ENCODE data around the gene CRISPLD2.
A peak's percentile ranks its signal among the peaks of the same experiment; 100 is the strongest.

CRISPLD2 gene

GRCh38 chr16:84790301-84790700 is 29.5 kb upstream of the CRISPLD2 start:
- ATAC-seq (no peak), DNase-seq (no peak)
- Mint-ChIP-seq H3K4me3 (no peak overlapping the region), H3K27ac (no peak overlapping the region), H3K36me3 (ENCODE audit: low read depth) (no peaks in the 10 kb centered on the region), H3K27me3 (no peaks in the 10 kb centered on the region), H3K4me1 (no peaks in the 10 kb centered on the region), H3K9me3 (no peaks in the 10 kb centered on the region)

- H3K27ac Mint-ChIP-seq, result no peak overlapping the region
- DNase-seq (no peak), ATAC-seq (no peak)
- no peaks in the 10 kb centered on the region for H3K27me3 Mint-ChIP-seq
- H3K36me3 Mint-ChIP-seq (ENCODE audit: low read depth), result no peaks in the 10 kb centered on the region
- no peaks in the 10 kb centered on the region for H3K4me1 Mint-ChIP-seq
- H3K9me3 Mint-ChIP-seq, result no peaks in the 10 kb centered on the region
- no peak overlapping the region for H3K4me3 Mint-ChIP-seq
These were observed 28.7 kb upstream of the CRISPLD2 start for GRCh38 chr16:84791088-84791487.

- H3K27ac Mint-ChIP-seq, result no peak overlapping the region
- H3K9me3 Mint-ChIP-seq, result no peaks in the 10 kb centered on the region
- no peak for ATAC-seq
- no peak overlapping the region for H3K4me3 Mint-ChIP-seq
- H3K4me1 Mint-ChIP-seq, result no peaks in the 10 kb centered on the region
- DNase-seq, result no peak
- no peaks in the 10 kb centered on the region for H3K36me3 Mint-ChIP-seq (ENCODE audit: low read depth)
- no peaks in the 10 kb centered on the region for H3K27me3 Mint-ChIP-seq
These were observed 28.3 kb upstream of the CRISPLD2 start for GRCh38 chr16:84791501-84791900.

GRCh38 chr16:84794186-84794585 is 25.6 kb upstream of the CRISPLD2 start:
- ATAC-seq, result no peak
- Mint-ChIP-seq H3K36me3 (ENCODE audit: low read depth) (no peaks in the 10 kb centered on the region), H3K4me3 (no peak overlapping the region), H3K4me1 (no peaks in the 10 kb centered on the region), H3K9me3 (no peaks in the 10 kb centered on the region), H3K27me3 (no peaks in the 10 kb centered on the region), H3K27ac (no peak overlapping the region)
- no peak for DNase-seq

DNA sequence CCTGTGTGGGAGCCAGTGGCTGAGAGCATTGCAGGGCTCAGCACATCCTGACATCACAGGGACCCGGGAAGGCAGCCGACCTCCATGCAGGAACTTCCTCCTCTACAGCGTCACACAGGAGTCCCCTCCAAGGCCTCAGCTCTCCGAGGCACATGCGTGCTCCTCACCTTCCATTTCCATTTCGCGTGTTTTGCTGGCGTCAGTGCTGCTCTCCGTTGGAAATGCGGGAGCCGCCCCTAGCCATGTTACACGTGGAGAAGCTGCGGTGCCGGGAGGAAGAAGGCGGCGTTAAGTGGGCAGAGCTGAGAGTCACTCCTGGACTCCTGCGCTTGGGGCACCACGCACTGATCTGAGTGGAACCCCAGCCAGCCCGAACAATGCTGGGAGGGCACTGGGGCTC is 25.2 kb upstream of the CRISPLD2 start:
- Mint-ChIP-seq H3K4me1 (no peaks in the 10 kb centered on the region), H3K9me3 (no peaks in the 10 kb centered on the region), H3K27me3 (no peaks in the 10 kb centered on the region), H3K4me3 (no peak overlapping the region), H3K36me3 (ENCODE audit: low read depth) (no peaks in the 10 kb centered on the region), H3K27ac (no peak overlapping the region)
- ATAC-seq (no peak), DNase-seq (no peak)

GRCh38 chr16:84795329-84796053 is 24.3 kb upstream of the CRISPLD2 start:
- Mint-ChIP-seq H3K9me3 (no peaks in the 10 kb centered on the region), H3K27me3 (no peaks in the 10 kb centered on the region), H3K4me1 (no peaks in the 10 kb centered on the region), H3K27ac (no peak overlapping the region), H3K4me3 (no peak overlapping the region), H3K36me3 (ENCODE audit: low read depth) (no peaks in the 10 kb centered on the region)
- ATAC-seq (no peak), DNase-seq (no peak)

DNA sequence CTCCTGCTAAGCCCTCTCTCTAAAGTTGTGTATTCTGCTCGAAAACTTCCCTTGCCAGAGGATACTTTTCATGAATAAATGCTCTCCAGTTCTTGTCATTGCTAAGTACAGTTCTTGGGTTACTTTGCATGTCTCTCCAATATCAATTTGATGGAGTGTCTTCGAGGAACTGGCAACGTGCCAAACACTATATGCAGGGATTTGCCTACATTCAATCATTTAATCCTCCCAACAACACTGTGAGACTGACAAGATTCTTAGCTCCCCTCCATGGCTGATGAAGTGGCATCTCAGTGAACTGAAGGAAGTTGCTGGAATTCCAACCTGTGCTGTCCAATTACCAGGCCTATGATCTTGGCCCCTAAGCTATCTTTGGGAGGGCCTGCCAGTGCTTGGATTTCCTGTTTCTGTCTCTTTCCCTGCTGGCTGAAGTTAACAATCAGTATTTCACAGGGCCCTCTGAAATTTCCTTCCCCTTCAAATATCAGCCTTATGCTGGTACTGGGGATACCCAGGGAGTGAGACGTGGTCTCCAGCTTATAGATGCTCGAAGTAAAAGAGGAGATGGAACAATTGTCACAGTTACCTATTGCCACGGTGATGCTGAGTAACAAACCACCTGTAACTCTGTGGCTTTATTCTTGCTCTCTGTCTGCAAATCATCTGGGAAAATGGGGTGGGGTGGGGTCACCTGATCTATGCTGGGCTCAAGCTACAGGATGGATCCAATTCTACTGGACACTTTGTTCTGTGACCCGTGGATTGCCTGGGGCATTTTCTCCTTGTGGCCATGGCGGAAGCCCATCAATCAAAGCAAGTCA is 19.4 kb upstream of the CRISPLD2 start:
- no peak for DNase-seq
- Mint-ChIP-seq H3K4me3 (no peak overlapping the region), H3K27me3 (peaks cover 2% of the 10 kb centered on the region), H3K27ac (no peak overlapping the region), H3K36me3 (ENCODE audit: low read depth) (no peaks in the 10 kb centered on the region), H3K4me1 (no peaks in the 10 kb centered on the region), H3K9me3 (no peaks in the 10 kb centered on the region)
- no peak for ATAC-seq

- Mint-ChIP-seq H3K27ac (no peak overlapping the region), H3K27me3 (peaks cover 8% of the 10 kb centered on the region), H3K36me3 (ENCODE audit: low read depth) (no peaks in the 10 kb centered on the region), H3K4me1 (peaks cover 2% of the 10 kb centered on the region), H3K4me3 (no peak overlapping the region), H3K9me3 (no peaks in the 10 kb centered on the region)
- ATAC-seq (no peak), DNase-seq (no peak)
These were observed 16.6 kb upstream of the CRISPLD2 start for GRCh38 chr16:84803146-84803545.

DNA sequence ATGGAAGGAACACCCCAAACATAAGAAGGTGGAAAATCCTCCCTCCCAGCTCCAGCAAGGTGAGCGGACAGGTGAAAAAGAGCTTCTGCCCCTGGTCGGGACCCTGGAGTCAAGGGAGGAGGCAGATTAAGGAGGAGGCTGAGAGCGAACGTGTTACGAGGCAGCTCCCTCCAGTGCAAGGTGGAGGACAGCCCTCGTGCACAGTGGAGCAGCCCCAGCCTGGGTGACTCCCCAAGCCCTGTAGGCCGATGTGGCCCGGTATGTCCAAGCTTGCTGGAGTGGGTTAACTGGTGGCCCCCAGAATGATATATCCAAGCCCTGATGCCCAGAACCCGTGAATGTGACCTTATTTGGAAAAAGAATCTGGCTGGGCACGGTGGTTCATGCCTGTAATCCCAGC is 15.5 kb upstream of the CRISPLD2 start:
- DNase-seq, result no peak
- ATAC-seq, result no peak
- Mint-ChIP-seq H3K27me3 (peaks cover 8% of the 10 kb centered on the region), H3K4me3 (no peak overlapping the region), H3K36me3 (ENCODE audit: low read depth) (no peaks in the 10 kb centered on the region), H3K4me1 (peaks cover 2% of the 10 kb centered on the region), H3K9me3 (no peaks in the 10 kb centered on the region), H3K27ac (no peak overlapping the region)

- H3K36me3 Mint-ChIP-seq (ENCODE audit: low read depth), result no peaks in the 10 kb centered on the region
- H3K4me3 Mint-ChIP-seq, result no peak overlapping the region
- no peak overlapping the region for H3K27ac Mint-ChIP-seq
- peaks cover 12% of the 10 kb centered on the region for H3K4me1 Mint-ChIP-seq
- ATAC-seq (peak; percentile 68), DNase-seq (no peak)
- no peaks in the 10 kb centered on the region for H3K9me3 Mint-ChIP-seq
- peaks cover 8% of the 10 kb centered on the region for H3K27me3 Mint-ChIP-seq
These were observed 13.4 kb upstream of the CRISPLD2 start for GRCh38 chr16:84806256-84806889.

- H3K27ac Mint-ChIP-seq, result no peak overlapping the region
- H3K4me1 Mint-ChIP-seq, result peaks cover 15% of the 10 kb centered on the region
- no peaks in the 10 kb centered on the region for H3K36me3 Mint-ChIP-seq (ENCODE audit: low read depth)
These were observed 12.9 kb upstream of the CRISPLD2 start for GRCh38 chr16:84806890-84807258.

GRCh38 chr16:84807776-84808175 is 12.0 kb upstream of the CRISPLD2 start:
- no peak overlapping the region for H3K27ac Mint-ChIP-seq
- DNase-seq, result no peak
- no peak for ATAC-seq
- no peaks in the 10 kb centered on the region for H3K36me3 Mint-ChIP-seq (ENCODE audit: low read depth)
- peaks cover 6% of the 10 kb centered on the region for H3K27me3 Mint-ChIP-seq
- H3K4me1 Mint-ChIP-seq, result peaks cover 15% of the 10 kb centered on the region
- no peak overlapping the region for H3K4me3 Mint-ChIP-seq
- H3K9me3 Mint-ChIP-seq, result no peaks in the 10 kb centered on the region

More at GRCh38 chr16:84806890-84807258, 12.9 kb upstream of the CRISPLD2 start:
- DNase-seq (no peak), ATAC-seq (no peak)
- H3K4me3 Mint-ChIP-seq, result no peak overlapping the region
- peaks cover 8% of the 10 kb centered on the region for H3K27me3 Mint-ChIP-seq
- no peaks in the 10 kb centered on the region for H3K9me3 Mint-ChIP-seq

- no peaks in the 10 kb centered on the region for H3K36me3 Mint-ChIP-seq (ENCODE audit: low read depth)
- DNase-seq (no peak), ATAC-seq (no peak)
- H3K27me3 Mint-ChIP-seq, result peaks cover 10% of the 10 kb centered on the region
- no peak overlapping the region for H3K27ac Mint-ChIP-seq
- H3K4me1 Mint-ChIP-seq, result peaks cover 15% of the 10 kb centered on the region
- no peak overlapping the region for H3K4me3 Mint-ChIP-seq
- no peaks in the 10 kb centered on the region for H3K9me3 Mint-ChIP-seq
These were observed 11.0 kb upstream of the CRISPLD2 start for GRCh38 chr16:84808826-84809225.

DNA sequence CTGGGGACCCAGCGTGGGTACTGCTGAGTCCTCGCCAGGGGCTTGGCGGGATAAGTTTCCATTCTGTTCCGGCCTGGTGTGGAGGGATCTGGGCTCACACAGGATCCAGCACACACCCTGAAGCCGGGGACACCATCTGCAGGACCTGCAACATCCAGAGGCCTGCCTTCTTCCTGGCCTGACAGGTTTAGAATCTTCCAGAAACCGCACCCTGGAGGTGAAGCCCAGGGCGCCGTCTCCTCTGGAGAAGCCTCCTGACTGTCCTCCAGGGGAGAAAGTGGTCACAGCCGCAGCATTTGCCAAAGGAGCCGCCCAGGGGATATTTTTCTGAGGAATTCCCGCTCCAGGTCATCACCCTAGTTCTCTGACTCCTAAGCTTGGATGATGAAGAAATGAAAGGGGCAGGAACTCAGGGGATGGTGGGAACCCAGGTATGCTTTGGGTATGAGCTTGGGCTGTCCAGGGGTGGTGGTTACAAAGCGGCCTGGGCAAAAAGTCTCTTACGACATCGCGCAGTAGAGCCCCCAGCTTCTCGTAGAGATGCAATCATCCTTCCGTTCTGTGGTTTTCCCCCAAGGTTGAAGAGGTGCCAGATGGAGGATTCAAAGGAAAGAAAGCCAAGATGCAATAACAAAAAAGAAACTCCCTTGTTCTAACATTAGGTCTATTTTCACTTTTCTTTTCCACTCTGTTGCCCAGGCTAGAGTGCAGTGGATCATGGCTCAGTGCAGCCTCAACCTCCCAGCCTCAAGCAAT is 9.1 kb upstream of the CRISPLD2 start:
- DNase-seq, result no peak
- Mint-ChIP-seq H3K4me1 (peaks cover 13% of the 10 kb centered on the region), H3K36me3 (ENCODE audit: low read depth) (no peaks in the 10 kb centered on the region), H3K9me3 (no peaks in the 10 kb centered on the region), H3K27me3 (peaks cover 8% of the 10 kb centered on the region), H3K27ac (no peak overlapping the region), H3K4me3 (no peak overlapping the region)
- peak; percentile 73 for ATAC-seq

Data from activated naive CD8-positive, alpha-beta T cell treated with anti-CD3 and anti-CD28 coated beads, Interleukin-2, amount 50 U/mL, for 24 hours (primary cell).